GM18951 (cell line): ENCODE results near the gene RNF31.
"Not testable (repeated sequence)": the region's sequence is repeated elsewhere in the genome, so short reads cannot be mapped to it uniquely, and the experiment has no call there.

ENCODE experiments used
- POLR2A ChIP-seq: IDR thresholded peaks from 4 replicates; pipeline ENCODE4 v1.6.1; 2011; ENCODE audit warnings: mild to moderate bottlenecking; ENCODE audit not compliant: insufficient read length, insufficient read depth; ENCODE audit errors: extremely low read depth
- in situ Hi-C: fragments of 300-500 bp; cut with MboI; formaldehyde crosslinking; loops from one replicate; pipeline ENCODE4 v1.12.0; 2022; ENCODE audit warnings: low sequenced_read_pairs, mixed read lengths, inconsistent platforms; ENCODE audit not compliant: unreplicated experiment

The RNF31 gene

DNA sequence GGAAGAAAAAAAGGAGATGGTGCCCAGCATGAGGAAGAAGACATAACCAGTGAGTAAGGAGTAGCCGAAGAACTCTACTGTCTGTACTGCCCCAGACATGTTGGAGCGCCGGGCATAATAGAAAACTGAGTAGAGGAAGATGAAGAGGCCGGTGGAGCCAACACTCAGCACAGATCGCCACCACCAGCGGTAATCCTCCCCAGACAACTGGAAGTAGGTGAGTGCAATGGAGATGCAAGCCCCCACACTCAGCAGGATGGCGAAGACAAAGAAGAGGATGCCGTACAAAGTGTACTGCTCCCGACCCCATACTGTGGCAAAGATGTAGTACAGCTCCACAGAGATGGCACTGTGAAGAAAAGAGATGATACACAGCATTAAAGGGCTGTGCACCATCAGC is 42.2 kb downstream of the RNF31 start:
- TF ChIP-seq POLR2A: no peak

DNA sequence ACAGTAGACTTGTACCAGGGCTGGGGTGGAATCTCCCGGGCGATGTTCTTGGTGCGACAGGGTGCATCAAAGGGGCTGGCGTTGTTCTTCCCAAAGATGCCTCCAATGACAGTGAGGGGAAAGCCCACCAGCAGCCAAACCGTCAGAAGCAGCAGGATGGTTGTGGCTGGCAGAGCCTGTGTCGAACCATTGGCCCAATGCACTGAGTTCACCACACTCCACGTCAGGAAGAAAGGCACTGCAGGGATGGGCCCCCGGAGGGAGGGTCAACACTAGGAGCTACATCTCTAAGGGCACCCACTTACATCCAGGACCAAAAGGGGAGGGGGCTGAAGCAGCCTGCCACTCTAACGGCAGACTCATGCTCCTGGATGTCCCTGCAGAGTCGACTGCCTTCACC is 43.1 kb downstream of the RNF31 start:
- no peak for TF ChIP-seq POLR2A
- in situ Hi-C loops: no loop called here

More for the DNA sequence above, 42.2 kb downstream of the RNF31 start:
- in situ Hi-C loops: no loop called here

DNA sequence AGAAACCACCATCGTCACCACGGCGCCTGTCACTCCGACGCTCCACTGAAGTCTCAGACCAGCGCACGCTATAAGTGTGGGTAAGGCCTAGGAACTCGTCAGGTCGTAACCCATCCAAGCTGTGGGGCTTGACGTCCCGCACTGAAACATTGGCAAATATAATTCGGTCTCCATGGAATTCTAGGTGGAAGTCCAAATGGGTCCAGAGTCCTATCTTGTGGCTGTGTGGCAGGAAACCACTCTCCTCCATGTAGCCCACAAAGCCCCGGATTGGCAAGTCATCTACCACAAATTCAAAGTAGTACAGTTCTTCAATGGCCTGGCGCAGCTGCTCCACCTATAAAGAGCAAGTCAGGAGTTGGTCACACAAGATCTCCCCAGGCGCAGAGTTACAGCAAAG is 45.6 kb downstream of the RNF31 start:
- TF ChIP-seq POLR2A: no peak

GRCh38 chr14:24194186-24194872 is 47.0 kb downstream of the RNF31 start:
- no peak for TF ChIP-seq POLR2A
- in situ Hi-C loops: no loop called here

More for the DNA sequence above, 45.6 kb downstream of the RNF31 start:
- in situ Hi-C loops: no loop called here

DNA sequence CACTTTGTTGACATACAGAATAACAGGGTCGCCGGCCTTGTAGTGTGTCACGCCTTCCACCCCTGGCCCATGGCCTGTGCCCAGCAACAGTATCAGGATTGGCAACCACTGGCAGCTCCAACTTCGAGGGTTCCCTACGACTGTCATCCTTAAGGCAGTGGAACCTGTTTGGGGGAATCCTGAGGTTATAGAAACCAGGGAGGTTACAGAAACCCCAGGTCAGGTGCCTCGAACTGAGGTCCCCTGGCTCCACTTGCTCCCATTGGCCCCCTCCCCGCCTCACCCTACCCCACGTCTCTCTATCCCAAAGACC is 47.5 kb downstream of the RNF31 start:
- TF ChIP-seq POLR2A: no peak
- in situ Hi-C loops: no loop called here

GRCh38 chr14:24195186-24196070 is 48.1 kb downstream of the RNF31 start, which contains the start of gene TM9SF1:
TSS of gene TM9SF1 (minus strand) at chr14:24195441. CDS start at chr14:24195019, 422 bp downstream.
- peak; percentile 68 for TF ChIP-seq POLR2A
- in situ Hi-C loops: no loop called here

GRCh38 chr14:24196071-24197055 is 49.1 kb downstream of the RNF31 start:
- no peak for TF ChIP-seq POLR2A
- in situ Hi-C loops: no loop called here

GRCh38 chr14:24197056-24197450 is 49.8 kb downstream of the RNF31 start:
- no peak for TF ChIP-seq POLR2A
- in situ Hi-C loops: no loop called here

DNA sequence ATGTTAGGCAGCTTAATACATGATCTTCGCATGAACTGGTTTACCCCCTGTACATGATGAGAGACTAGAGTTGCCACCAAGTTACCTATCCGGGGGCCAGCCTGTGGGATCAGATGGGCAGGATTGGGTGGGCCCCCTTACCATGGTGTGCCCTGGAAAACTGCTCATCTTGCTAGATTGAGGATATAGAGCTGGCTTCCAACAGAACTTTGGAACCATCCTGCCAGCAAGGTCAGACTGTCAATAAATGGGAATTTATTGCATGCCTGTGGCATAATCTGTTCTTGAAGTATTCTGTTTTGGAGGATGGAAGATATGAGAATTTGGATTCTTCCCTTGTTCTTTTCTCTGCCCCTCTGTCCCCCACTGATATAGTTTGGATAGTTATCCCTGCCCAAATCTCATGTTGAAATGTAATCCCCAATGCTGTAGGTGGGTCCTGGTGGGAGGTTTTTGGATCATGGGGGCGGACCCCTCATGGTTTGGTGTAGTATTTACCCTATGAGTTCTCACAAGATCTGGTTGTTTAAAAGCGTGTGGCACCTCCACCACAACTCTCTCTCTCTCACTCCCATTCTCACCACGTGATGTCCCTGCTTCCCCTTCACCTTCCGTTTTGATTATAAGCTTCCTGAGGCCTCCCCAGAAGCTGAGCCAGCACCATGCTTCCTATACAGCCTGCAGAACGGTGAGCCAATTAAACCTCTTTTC is 51.7 kb downstream of the RNF31 start:
- no peak for TF ChIP-seq POLR2A
- in situ Hi-C loops: no loop called here

DNA sequence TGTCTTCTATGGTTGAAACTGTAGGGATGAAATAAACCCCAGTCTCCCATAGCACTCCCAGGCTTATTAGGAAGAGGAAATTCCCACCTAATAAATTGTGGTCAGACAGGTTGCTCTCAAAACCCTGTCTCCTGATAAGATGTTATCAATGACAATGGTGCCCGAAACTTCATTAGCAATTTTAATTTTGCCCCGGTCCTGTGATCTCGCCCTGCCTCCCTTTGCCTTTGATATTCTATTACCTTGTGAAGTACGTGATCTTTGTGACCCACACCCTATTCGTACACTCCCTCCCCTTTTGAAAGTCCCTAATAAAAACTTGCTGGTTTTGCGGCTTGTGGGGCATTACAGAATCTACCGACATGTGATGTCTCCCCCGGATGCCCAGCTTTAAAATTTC is 55.2 kb downstream of the RNF31 start:
- in situ Hi-C loops: not testable (repeated sequence)

GRCh38 chr14:24203249-24203886 is 56.1 kb downstream of the RNF31 start:
- in situ Hi-C loops: not testable (repeated sequence)

DNA sequence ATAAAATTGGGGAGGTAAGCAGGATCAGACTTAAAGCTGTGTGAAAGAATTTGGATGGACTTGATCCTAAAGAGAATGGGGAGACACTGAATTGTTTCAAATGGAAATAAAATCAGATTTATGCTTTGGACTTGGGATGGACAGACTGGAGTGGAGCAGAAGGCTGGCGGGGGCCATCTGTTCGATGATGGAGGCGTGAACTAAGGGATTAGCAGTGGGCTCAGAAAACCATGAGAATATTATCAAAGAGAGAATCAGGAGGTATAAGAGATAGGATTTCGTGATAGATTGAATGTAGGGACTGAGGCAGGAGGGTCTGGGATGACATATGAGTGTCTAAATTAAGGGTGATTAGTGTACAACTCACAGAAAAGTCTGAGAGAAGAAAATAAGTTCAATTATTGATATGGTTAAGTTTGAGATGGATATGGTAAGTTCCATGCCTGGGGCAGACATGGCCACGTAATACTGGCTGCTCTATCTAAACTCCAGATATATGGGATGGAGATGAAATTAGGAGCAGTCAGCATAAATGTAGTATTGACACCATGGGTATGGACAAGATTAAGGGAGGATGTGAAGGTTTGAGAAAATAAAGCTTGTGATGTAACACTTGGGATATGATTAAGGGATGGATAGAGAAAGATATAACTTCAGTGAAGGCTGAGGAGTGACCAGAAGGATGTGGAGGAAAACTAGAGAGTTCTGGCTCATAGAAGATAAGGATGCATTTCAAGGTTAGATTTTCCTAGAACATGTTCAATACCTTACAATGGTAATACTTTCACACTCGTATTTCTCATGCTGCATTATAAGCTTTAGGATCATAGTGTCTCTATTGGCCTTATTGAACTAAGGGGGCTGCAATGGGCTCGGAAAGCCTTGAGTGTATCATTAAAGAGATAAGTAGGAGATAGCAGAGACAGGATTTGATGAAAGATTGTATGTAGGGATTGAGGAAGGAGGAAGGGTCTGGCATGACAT is 57.2 kb downstream of the RNF31 start:
- no peak for TF ChIP-seq POLR2A
- in situ Hi-C loops: no loop called here
